ENCODE data around the gene ABCA2. TPM values are rescaled to one million over a fixed set of nuclear protein-coding genes. Genes with fewer than 3 reads are reported as not detected.

Gene ABCA2
- total RNA-seq, 1 donor from 2014 or later = 55.1 TPM

- no peak for TF ChIP-seq CTCF (IDR thresholded peaks at IDR 0.05)
- H3K4me3 Mint-ChIP-seq (ENCODE audit: unreplicated experiment) = peak overlapping the region; percentile 29
- DNase-seq (ENCODE audit: extremely low spot score, unreplicated experiment) = no peak
- no peak overlapping the region for H3K27ac Mint-ChIP-seq (ENCODE audit: unreplicated experiment)
- no peaks in the 10 kb centered on the region for H3K36me3 Mint-ChIP-seq (ENCODE audit: unreplicated experiment)
- H3K4me1 Mint-ChIP-seq (ENCODE audit: unreplicated experiment) = peaks cover 12% of the 10 kb centered on the region
- H3K27me3 Mint-ChIP-seq (ENCODE audit: unreplicated experiment) = no peaks in the 10 kb centered on the region
- no peaks in the 10 kb centered on the region for H3K9me3 Mint-ChIP-seq (ENCODE audit: unreplicated experiment)
Measured at GRCh38 chr9:137069508-137070091, 41.6 kb upstream of the ABCA2 start.

- DNase-seq (ENCODE audit: extremely low spot score, unreplicated experiment) = no peak
- Mint-ChIP-seq H3K27ac (ENCODE audit: unreplicated experiment) (no peak overlapping the region), H3K36me3 (ENCODE audit: unreplicated experiment) (no peaks in the 10 kb centered on the region), H3K4me3 (ENCODE audit: unreplicated experiment) (peak overlapping the region; percentile 29), H3K27me3 (ENCODE audit: unreplicated experiment) (no peaks in the 10 kb centered on the region), H3K4me1 (ENCODE audit: unreplicated experiment) (peaks cover 14% of the 10 kb centered on the region), H3K9me3 (ENCODE audit: unreplicated experiment) (no peaks in the 10 kb centered on the region)
- TF ChIP-seq CTCF (IDR thresholded peaks at IDR 0.05) = no peak
Measured at GRCh38 chr9:137068539-137069507, 40.8 kb upstream of the ABCA2 start.

- Mint-ChIP-seq H3K27ac (ENCODE audit: unreplicated experiment) (no peak overlapping the region), H3K4me1 (ENCODE audit: unreplicated experiment) (peaks cover 14% of the 10 kb centered on the region)
Measured at GRCh38 chr9:137067860-137068538, 40.0 kb upstream of the ABCA2 start.

GRCh38 chr9:137066096-137066861 is 38.2 kb upstream of the ABCA2 start:
- Mint-ChIP-seq H3K36me3 (ENCODE audit: unreplicated experiment) (no peaks in the 10 kb centered on the region), H3K4me3 (ENCODE audit: unreplicated experiment) (no peak overlapping the region), H3K27ac (ENCODE audit: unreplicated experiment) (no peak overlapping the region), H3K4me1 (ENCODE audit: unreplicated experiment) (peaks cover 12% of the 10 kb centered on the region), H3K27me3 (ENCODE audit: unreplicated experiment) (no peaks in the 10 kb centered on the region), H3K9me3 (ENCODE audit: unreplicated experiment) (no peaks in the 10 kb centered on the region)
- no peak for TF ChIP-seq CTCF (IDR thresholded peaks at IDR 0.05)
- no peak for DNase-seq (ENCODE audit: extremely low spot score, unreplicated experiment)

More at GRCh38 chr9:137067860-137068538, 40.0 kb upstream of the ABCA2 start:
- H3K27me3 Mint-ChIP-seq (ENCODE audit: unreplicated experiment) = no peaks in the 10 kb centered on the region
- peak; percentile 81 for TF ChIP-seq CTCF (IDR thresholded peaks at IDR 0.05)
- no peaks in the 10 kb centered on the region for H3K9me3 Mint-ChIP-seq (ENCODE audit: unreplicated experiment)
- H3K36me3 Mint-ChIP-seq (ENCODE audit: unreplicated experiment) = no peaks in the 10 kb centered on the region
- peak; percentile 94 for DNase-seq (ENCODE audit: extremely low spot score, unreplicated experiment)
- H3K4me3 Mint-ChIP-seq (ENCODE audit: unreplicated experiment) = no peak overlapping the region

Data from osteocyte (in vitro differentiated cells).